Measurements from ENCODE around the gene IL17C.

The IL17C gene

GRCh38 chr16:88629835-88630234, 8.5 kb upstream of the IL17C start:
- DNase-seq = no peak

DNA sequence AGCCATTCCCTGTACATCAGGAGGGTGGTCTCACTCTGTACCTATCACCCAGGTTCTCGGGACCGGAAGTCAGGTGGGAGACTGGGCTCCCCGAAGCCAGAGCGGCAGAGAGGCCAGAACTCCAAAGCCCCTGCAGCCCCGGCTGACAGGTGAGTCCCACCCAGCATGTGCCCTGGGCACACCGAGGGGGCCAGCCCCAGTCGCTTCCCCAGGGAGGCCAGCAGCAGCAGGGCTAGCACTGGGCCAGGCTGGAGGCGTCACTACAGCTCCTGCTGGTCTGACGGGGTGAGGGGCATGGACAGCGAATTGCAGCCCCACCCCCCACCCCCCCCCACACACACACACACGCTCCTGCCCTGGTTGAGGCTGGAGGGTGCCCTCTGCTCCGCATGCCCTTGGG, 7.9 kb upstream of the IL17C start:
- no peak for DNase-seq

DNA sequence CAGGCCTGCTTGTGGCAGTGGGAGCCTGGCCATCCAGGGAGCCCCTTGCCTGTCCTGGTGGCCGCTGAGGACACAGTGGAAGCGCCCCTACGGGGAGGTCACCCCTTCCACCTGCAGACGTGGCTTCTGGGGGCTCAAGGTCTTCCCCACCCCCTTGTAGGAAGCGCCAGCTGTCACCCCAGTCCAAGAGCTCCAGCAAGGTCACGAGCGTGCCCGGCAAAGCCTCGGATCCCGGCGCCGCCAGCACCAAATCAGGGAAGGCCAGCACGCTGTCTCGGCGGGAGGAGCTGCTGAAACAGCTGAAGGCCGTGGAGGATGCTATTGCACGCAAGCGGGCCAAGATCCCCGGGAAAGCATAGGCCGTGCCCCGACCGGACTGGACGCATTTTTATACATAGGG, 7.4 kb upstream of the IL17C start:
- no peak for DNase-seq

DNA sequence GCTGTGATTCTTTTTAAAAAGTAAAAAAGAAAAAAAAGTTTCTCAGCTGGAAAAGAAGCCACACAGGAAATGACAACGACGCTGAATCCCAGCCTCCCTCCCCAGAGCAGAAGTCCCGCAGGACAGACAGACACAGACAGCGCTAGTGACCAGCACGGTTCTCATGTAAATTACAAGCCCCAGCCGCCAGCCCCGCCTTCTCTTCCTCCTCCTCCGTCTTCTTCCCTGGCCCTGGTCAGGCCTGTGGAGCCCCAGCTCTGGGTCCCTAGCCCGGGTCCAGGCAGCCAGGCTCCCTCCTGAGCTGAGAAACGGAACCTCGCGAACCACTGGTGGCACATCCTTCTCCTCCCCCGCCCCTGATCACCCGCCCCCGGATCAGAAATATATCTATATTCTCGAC, 7.0 kb upstream of the IL17C start:
- no peak for DNase-seq

- no peak for DNase-seq
Observed at GRCh38 chr16:88631920-88632586, 6.3 kb upstream of the IL17C start.

- DNase-seq = no peak
Observed at GRCh38 chr16:88632587-88632930, 5.8 kb upstream of the IL17C start.

DNA sequence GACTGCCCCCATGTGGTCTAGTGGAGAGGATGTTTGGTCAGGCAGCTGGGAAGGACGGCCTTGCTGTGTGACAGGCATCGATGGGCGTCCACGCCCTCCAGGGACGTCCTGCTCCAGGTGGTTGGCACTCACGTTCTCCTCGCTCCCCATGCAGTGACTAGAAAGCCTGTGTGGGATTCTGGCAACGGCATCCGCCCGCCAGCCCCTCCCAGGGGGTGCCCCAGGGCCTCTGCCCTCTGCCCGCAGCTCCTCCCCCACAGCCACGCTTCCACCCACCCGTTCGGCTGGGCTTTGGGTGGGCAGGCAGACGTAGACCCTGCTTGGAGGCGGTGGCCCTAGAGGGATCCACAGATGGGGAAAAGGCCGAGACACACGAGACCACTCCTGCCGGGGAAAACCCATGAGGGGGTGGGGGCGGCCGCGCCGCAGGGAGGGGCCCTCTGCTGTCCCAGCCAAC, 4.7 kb upstream of the IL17C start:
- DNase-seq = peak in 1 of 2 donors; percentile 48

GRCh38 chr16:88634141-88634993, 4.0 kb upstream of the IL17C start:
- DNase-seq = peak in 1 of 2 donors; percentile 85

DNA sequence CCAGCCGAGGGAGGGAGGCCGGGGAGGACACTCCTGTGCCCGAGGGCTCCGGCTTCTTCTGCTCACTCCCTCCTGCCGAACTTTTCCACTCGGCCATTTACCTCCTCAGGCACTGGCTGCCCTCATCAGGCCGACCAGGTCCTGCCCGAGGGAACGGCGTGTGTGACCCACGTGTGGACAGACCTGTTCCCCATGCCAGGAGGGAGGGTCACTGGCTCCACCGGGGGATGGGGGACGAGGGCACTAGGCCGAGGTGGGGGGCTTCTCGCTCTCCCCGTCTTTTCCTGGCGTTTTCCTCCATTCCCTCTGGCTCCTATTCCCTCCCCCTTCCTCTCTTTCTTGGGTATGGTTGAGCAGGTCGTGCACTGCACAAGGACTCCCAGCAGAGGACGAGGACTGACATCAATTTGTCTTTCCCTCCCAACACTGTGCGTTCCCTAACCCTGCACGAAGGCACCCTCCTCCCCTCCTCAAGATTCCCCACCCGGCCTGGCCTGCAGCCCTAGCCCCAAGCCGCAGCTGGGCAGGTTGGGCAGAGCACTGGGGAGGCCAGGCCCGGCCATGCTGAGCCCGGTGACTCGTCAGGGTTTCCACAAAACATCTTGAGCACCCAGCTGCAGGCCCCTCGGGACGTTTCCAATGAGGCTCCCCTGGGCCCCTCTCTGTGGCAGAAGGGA, 3.2 kb upstream of the IL17C start:
- DNase-seq = peak in 1 of 2 donors; percentile 40

- no peak for DNase-seq
Observed at GRCh38 chr16:88635671-88636319, 2.6 kb upstream of the IL17C start.

- DNase-seq = no peak
Observed at GRCh38 chr16:88636488-88637265, 1.7 kb upstream of the IL17C start.

DNA sequence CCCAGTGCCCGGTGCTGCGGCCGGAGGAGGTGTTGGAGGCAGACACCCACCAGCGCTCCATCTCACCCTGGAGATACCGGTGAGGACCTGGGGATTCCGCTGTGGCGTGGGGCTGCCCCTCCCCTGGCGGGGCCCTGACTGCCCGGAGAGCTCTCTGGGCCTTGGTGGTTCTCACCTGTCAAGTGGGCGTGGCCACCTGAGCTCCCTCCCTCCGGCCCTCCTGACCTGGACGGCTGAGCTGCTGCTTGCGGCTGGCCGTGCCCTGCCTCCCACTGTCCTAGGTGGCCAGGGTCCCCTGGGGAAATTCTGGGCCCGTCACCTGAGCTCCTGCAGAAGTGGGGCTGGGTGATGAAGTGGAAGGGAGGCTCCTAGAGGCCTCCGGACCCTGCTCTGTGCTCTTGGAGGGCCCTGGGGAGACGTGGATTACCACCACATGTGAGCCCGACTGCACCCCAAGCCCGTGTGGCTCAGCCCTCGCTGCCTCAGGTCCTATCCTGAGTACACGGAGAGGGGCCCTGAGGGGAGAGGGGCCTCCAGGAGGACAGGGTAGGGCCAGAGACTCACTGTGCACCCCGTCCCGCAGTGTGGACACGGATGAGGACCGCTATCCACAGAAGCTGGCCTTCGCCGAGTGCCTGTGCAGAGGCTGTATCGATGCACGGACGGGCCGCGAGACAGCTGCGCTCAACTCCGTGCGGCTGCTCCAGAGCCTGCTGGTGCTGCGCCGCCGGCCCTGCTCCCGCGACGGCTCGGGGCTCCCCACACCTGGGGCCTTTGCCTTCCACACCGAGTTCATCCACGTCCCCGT, 1.1 kb downstream of the IL17C start:
- DNase-seq = no peak

DNA sequence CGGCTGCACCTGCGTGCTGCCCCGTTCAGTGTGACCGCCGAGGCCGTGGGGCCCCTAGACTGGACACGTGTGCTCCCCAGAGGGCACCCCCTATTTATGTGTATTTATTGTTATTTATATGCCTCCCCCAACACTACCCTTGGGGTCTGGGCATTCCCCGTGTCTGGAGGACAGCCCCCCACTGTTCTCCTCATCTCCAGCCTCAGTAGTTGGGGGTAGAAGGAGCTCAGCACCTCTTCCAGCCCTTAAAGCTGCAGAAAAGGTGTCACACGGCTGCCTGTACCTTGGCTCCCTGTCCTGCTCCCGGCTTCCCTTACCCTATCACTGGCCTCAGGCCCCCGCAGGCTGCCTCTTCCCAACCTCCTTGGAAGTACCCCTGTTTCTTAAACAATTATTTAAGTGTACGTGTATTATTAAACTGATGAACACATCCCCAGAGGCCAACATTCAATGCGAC, 1.7 kb downstream of the IL17C start:
- DNase-seq = no peak

- no peak for DNase-seq
Observed at GRCh38 chr16:88640498-88641247, 2.3 kb downstream of the IL17C start.

- DNase-seq = no peak
Observed at GRCh38 chr16:88642881-88643643, 4.7 kb downstream of the IL17C start.

DNA sequence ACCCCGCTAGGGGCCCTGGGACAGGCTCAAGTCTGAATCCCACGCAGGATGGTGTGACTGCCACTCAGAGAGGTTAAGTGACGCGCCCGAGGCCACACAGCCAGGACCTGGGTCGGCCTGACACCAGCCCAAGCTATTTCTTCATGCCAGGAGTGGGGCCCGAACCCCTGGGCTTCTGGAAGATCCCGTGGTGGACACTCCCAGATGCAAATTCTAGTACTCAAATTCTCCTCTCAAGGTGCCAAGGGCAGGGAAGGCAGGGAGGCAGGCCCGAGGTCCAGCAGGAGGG, 5.2 kb downstream of the IL17C start:
- DNase-seq = no peak

- DNase-seq = no peak
Observed at GRCh38 chr16:88645455-88645854, 7.1 kb downstream of the IL17C start.

GRCh38 chr16:88645941-88646340, 7.6 kb downstream of the IL17C start:
- DNase-seq = no peak

GRCh38 chr16:88646345-88647034, 8.1 kb downstream of the IL17C start:
- no peak for DNase-seq

All from bone marrow (tissue), 2 donors.